Activated gamma-delta T cell (primary cell): ENCODE data around the gene HIRA.

Experiments used
- DNase-seq: peaks from one replicate; lab custom pipeline; 2025; lab: John Stamatoyannopoulos, UW

HIRA gene

GRCh38 chr22:19285831-19286230, 145.7 kb downstream of the HIRA start:
- DNase-seq = no peak
